Right lobe of liver (tissue), 6 donors: ENCODE results near the gene CD81. TPM values are rescaled to one million over a fixed set of nuclear protein-coding genes. Genes with fewer than 3 reads are reported as not detected.
A peak's percentile ranks its signal among the peaks of the same experiment; 100 is the strongest.

Experiments
- ATAC-seq, 4 donors: fragments of 200-7000 bp; cut with Tn5 transposase; one replicate each; pipeline ENCODE4 v1.9.1; 2020; ENCODE audit warnings: mild to moderate bottlenecking in 4 of 4, moderate library complexity in 4 of 4
- DNase-seq, 3 donors: peaks; one replicate each; pipeline ENCODE4 v3.0.0-alpha.2; 2020
- H3K27ac ChIP-seq, 3 donors: fragments of 200-600 bp; one replicate each; pipeline ENCODE4 v1.8.0; 2022
- H3K27me3 ChIP-seq, 2 donors: fragments of 200-600 bp; one replicate each; pipeline ENCODE4 v1.8.0; 2022
- H3K36me3 ChIP-seq, 4 donors: fragments of 200-600 bp; sonication (generic) in 1 of 4; one replicate each; pipeline versions ENCODE4 v1.5.1 to v1.8.0; 2017 to 2022; ENCODE audit warnings: control low read depth in 1 of 4
- H3K4me1 ChIP-seq, 4 donors: fragments of 200-600 bp; sonication (generic) in 1 of 4; one replicate each; pipeline versions ENCODE4 v1.5.1 to v1.8.0; 2017 to 2022; ENCODE audit warnings: control low read depth in 1 of 4
- H3K4me3 ChIP-seq, 3 donors: fragments of 200-600 bp; one replicate each; pipeline ENCODE4 v1.8.0; 2022
- H3K9me3 ChIP-seq, 4 donors: fragments of 200-600 bp; sonication (generic) in 1 of 4; one replicate each; pipeline versions ENCODE4 v1.5.1 to v1.8.0; 2017 to 2022; ENCODE audit warnings: control low read depth in 1 of 4
- POLR2A ChIP-seq: fragments of 450-650 bp; IDR thresholded peaks from one replicate; pipeline ENCODE4 v1.6.1; 2017; ENCODE audit warnings: antibody characterized with exemption, mild to moderate bottlenecking
- WGBS: methylation state at CpG from one replicate; pipeline ENCODE4 v1.1.6; 2018; ENCODE audit warnings: low coverage, low lambda C conversion rate; ENCODE audit not compliant: insufficient coverage; ENCODE audit errors: missing lambda C conversion rate; 5-methylcytosine and 5-hydroxymethylcytosine counted together
- intact Hi-C, 2 donors: fragments of 100-400 bp; cut with DNase I; formaldehyde crosslinking; loops; one replicate each; pipeline versions ENCODE4 v1.11.2 to v1.14.1; 2022
- total RNA-seq, 6 experiments: library from RNA; depleted of rRNA in 2 of 6; stranded (reverse); fragments of >200 nt in 2 of 6; fragmentation: NEBNext Ultra II Directional in 3 of 6; extraction: Animal tissue kit (Norgen Biotek cat#: 25700) in 3 of 6; gene quantifications; one replicate each; pipeline versions ENCODE4 v1.1.0 to v1.2.4, GENCODE V29; 2016 to 2023
- TF ChIP-seq, protein P1 (sequence below), 4 donors: fragments of 200-600 bp in 3 of 4; fragments of 450-650 bp in 1 of 4; IDR thresholded peaks; one replicate each; pipeline versions ENCODE4 v1.5.1 to v1.8.0; 2016 to 2022; ENCODE audit warnings: antibody characterized with exemption in 4 of 4, mild to moderate bottlenecking in 2 of 4
- donor health status: DM: no; HTN: yes; CAD: no.
- donor health status: DM: no; HTN: no; CAD: no.
- donor health status: DM: no; HTN: no; CAD: no.
- donor health status: DM: no; HTN: yes; CAD: no.
- donor health status: DM: no; HTN: yes; CAD: no.

Gene CD81
- total RNA-seq, 6 experiments from 2014 or later, result 433 to 721 (median 528) TPM

- DNase-seq (peak in 2 of 3 donors; percentile 72 to 78), ATAC-seq (peak; percentile 9 to 43 (median 26))
- H3K9me3 ChIP-seq, result no peaks in the 10 kb centered on the region
- peaks cover 0 to 59% (median 32%) of the 10 kb centered on the region in 4 donors for H3K4me1 ChIP-seq
- H3K4me3 ChIP-seq, result peak overlapping the region; percentile 72 to 98 (median 79)
- H3K27ac ChIP-seq, result peak overlapping the region; percentile 95 to 99 (median 98)
- H3K27me3 ChIP-seq, result no peaks in the 10 kb centered on the region
- WGBS, result 0% methylated on average over 2 of the region's 88 CpGs
- intact Hi-C loops, result no loop called here
- peak; percentile 28 for TF ChIP-seq POLR2A
- TF ChIP-seq, protein P1, sequence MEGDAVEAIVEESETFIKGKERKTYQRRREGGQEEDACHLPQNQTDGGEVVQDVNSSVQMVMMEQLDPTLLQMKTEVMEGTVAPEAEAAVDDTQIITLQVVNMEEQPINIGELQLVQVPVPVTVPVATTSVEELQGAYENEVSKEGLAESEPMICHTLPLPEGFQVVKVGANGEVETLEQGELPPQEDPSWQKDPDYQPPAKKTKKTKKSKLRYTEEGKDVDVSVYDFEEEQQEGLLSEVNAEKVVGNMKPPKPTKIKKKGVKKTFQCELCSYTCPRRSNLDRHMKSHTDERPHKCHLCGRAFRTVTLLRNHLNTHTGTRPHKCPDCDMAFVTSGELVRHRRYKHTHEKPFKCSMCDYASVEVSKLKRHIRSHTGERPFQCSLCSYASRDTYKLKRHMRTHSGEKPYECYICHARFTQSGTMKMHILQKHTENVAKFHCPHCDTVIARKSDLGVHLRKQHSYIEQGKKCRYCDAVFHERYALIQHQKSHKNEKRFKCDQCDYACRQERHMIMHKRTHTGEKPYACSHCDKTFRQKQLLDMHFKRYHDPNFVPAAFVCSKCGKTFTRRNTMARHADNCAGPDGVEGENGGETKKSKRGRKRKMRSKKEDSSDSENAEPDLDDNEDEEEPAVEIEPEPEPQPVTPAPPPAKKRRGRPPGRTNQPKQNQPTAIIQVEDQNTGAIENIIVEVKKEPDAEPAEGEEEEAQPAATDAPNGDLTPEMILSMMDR (IDR thresholded peaks at IDR 0.05), result no peak
- H3K36me3 ChIP-seq, result no peaks in the 10 kb centered on the region
Observed at GRCh38 chr11:2377511-2378443, 667 bp downstream of the CD81 start.

DNA sequence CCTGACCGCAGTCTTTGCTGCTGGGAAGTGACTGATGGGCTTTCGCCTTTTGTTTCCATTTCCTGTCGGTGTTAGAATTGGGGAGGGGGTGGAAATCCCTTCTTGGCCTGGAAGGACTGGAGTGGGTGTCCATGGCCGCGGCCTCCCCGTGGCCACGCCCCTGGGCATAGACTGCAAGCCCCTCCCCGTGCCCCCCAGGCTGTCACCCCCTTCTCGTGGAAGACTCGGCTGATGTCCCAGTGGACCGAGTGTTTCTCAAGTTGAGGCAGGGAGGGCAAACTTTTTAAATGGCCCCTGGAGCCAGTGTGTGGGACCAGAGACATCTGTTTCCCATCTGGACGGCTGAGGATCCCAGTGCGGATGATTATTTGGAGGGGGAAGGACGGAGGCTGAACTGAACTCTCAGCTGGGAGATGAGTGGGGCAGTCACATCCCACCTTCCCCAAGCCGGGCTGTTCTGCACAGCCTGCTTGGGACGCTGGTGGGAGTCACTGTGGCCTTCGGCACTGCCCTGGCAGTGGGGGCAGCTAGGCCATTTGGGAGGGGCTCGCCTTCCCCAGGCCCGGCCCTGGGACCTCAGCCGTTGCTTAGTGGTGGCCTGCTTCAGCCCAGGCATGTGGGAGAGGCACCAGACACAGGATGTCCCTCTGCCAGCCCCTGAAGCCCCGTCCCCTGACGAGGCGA lies 1.6 kb downstream of the CD81 start:
- H3K27me3 ChIP-seq, result no peaks in the 10 kb centered on the region
- no peaks in the 10 kb centered on the region for H3K9me3 ChIP-seq
- peak overlapping the region; percentile 72 to 98 (median 79) for H3K4me3 ChIP-seq
- no peak for TF ChIP-seq POLR2A
- TF ChIP-seq, protein P1 (IDR thresholded peaks at IDR 0.05), result no peak
- DNase-seq (peak in 2 of 3 donors; percentile 28 to 58), ATAC-seq (no peak)
- no peaks in the 10 kb centered on the region for H3K36me3 ChIP-seq
- WGBS, result 0% methylated on average over 6 of the region's 23 CpGs
- peak overlapping the region; percentile 95 to 99 (median 98) for H3K27ac ChIP-seq
- H3K4me1 ChIP-seq, result peaks cover 0 to 68% (median 40%) of the 10 kb centered on the region in 4 donors
- intact Hi-C loops, result no loop called here

GRCh38 chr11:2379466-2380174 lies 2.5 kb downstream of the CD81 start:
- intact Hi-C loops, result no loop called here
- H3K4me1 ChIP-seq, result peaks cover 0 to 71% (median 45%) of the 10 kb centered on the region in 4 donors
- no peaks in the 10 kb centered on the region for H3K36me3 ChIP-seq
- H3K27me3 ChIP-seq, result no peaks in the 10 kb centered on the region
- WGBS, result 33% methylated on average over 1 of the region's 11 CpGs
- DNase-seq (peak in 1 of 3 donors; percentile 55), ATAC-seq (no peak)
- peak overlapping the region; percentile 76 to 99 (median 86) for H3K27ac ChIP-seq
- no peak for TF ChIP-seq POLR2A
- TF ChIP-seq, protein P1 (IDR thresholded peaks at IDR 0.05), result no peak
- H3K4me3 ChIP-seq, result peak overlapping the region; percentile 32 to 44 (median 44)
- no peaks in the 10 kb centered on the region for H3K9me3 ChIP-seq

DNA sequence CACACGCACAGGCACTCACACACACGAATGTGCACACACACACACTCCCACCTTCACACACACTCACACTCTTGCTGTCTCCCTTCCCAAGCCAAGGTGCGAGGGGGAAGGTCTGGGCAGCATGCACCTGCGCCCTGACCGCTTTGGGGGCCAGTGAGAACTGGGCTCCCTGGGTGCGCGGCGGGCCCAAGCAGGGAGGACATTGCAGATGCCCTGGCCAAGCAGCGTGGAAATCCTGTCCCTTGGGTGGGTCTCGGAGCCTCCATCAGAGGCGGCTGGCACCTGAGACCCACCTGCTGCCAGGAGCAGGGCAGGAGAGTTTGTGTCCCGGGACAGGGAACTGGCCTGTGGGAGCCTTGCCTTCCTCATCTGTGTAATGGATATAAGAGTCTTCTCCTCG lies 3.3 kb downstream of the CD81 start:
- TF ChIP-seq, protein P1 (IDR thresholded peaks at IDR 0.05), result no peak
- TF ChIP-seq POLR2A, result no peak
- ATAC-seq (no peak), DNase-seq (peak in 1 of 3 donors; percentile 26)
- Histone ChIP-seq H3K4me1 (peaks cover 0 to 71% (median 44%) of the 10 kb centered on the region in 4 donors), H3K4me3 (peak overlapping the region; percentile 32 to 44 (median 44)), H3K36me3 (no peaks in the 10 kb centered on the region), H3K27ac (peak overlapping the region; percentile 76 to 99 (median 86)), H3K27me3 (no peaks in the 10 kb centered on the region), H3K9me3 (no peaks in the 10 kb centered on the region)
- WGBS, result 0% methylated on average over 2 of the region's 13 CpGs
- intact Hi-C loops, result no loop called here
